HL-60 (cell line): Measurements from ENCODE around the gene RAET1L.

Experiments used
- DNase-seq, 2 experiments: peaks; one replicate each; pipeline ENCODE4 v3.0.0-alpha.2; 2010 to 2020; ENCODE audit warnings: low read depth in 1 of 2, low spot score in 1 of 2
- H3K27ac ChIP-seq: fragments of 250-450 bp; sonication (Bioruptor Pico); replicated peaks from 2 replicates; pipeline ENCODE4 v1.5.1; 2020; ENCODE audit warnings: mild to moderate bottlenecking, moderate library complexity
- H3K27me3 ChIP-seq: fragments of 250-450 bp; sonication (Bioruptor Pico); 2 replicates; pipeline ENCODE4 v1.5.1; 2021; ENCODE audit warnings: mild to moderate bottlenecking, moderate library complexity; ENCODE audit not compliant: insufficient read depth, poor library complexity, severe bottlenecking
- H3K4me3 ChIP-seq: replicated peaks from 2 replicates; pipeline ENCODE4 v1.5.1; 2011; ENCODE audit warnings: mild to moderate bottlenecking, control low read depth, low read length; ENCODE audit not compliant: insufficient read depth
- CTCF ChIP-seq: IDR thresholded peaks from one replicate; pipeline ENCODE4 v1.5.1; 2011; ENCODE audit warnings: low read length, control low read depth, inconsistent platforms; ENCODE audit not compliant: insufficient read depth
- GABPA ChIP-seq: IDR thresholded peaks from 2 replicates; pipeline ENCODE4 v1.6.1; 2012; ENCODE audit warnings: low read depth
- POLR2AphosphoS5 ChIP-seq: IDR thresholded peaks from 2 replicates; pipeline ENCODE4 v1.6.1; 2012; ENCODE audit warnings: low read depth
- SPI1 ChIP-seq: IDR thresholded peaks from 2 replicates; pipeline ENCODE4 v1.6.1; 2012; ENCODE audit warnings: low read depth, mild to moderate bottlenecking, borderline replicate concordance
- TF ChIP-seq, protein P1 (sequence below): IDR thresholded peaks from 2 replicates; pipeline ENCODE4 v1.6.1; 2012; ENCODE audit warnings: low read depth; ENCODE audit not compliant: insufficient replicate concordance

The RAET1L gene

DNA sequence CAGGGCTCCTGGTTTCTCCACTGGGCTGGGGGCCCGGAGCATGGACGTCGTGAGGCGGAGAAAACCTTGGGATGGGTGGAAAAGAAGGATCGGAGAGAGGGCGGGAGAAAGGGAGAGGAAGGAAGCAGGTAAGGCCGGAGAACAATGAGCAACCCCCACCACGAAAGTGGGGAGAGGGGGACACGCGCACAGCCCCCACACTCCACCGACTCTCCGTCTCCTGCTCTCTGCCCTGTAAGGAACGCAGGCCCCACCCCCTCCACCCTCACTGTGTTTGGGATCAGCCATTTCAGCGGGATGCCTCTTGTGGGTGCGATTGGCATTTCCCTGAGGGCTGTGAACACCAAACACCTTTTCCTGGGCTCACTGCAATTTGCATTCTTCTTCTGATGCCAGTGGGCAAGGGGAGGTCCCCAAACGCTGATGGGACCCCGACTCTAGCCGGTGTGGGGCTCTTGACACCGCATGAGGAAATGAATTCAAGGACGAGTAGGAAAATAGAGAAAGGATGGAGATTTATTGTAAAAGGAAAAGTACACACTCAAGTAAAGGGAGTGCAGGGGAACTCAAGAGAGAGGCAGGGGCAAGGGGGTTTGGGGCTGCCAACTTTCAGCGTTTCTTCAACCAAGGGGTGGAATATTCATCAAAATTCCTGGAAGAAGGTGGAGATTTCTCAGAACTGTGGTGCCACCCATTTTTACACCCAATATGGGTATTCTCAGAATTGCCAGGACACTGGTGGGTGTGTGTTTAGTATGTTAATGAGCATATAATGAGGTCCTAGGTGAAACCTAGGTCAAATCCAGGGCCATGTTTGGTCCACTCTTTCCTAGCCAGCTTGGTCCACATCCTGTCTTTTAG is 13.1 kb upstream of the RAET1L start:
- no peak for TF ChIP-seq POLR2AphosphoS5
- no peak for TF ChIP-seq SPI1
- no peak for TF ChIP-seq GABPA
- no peak for TF ChIP-seq CTCF
- TF ChIP-seq, protein P1, sequence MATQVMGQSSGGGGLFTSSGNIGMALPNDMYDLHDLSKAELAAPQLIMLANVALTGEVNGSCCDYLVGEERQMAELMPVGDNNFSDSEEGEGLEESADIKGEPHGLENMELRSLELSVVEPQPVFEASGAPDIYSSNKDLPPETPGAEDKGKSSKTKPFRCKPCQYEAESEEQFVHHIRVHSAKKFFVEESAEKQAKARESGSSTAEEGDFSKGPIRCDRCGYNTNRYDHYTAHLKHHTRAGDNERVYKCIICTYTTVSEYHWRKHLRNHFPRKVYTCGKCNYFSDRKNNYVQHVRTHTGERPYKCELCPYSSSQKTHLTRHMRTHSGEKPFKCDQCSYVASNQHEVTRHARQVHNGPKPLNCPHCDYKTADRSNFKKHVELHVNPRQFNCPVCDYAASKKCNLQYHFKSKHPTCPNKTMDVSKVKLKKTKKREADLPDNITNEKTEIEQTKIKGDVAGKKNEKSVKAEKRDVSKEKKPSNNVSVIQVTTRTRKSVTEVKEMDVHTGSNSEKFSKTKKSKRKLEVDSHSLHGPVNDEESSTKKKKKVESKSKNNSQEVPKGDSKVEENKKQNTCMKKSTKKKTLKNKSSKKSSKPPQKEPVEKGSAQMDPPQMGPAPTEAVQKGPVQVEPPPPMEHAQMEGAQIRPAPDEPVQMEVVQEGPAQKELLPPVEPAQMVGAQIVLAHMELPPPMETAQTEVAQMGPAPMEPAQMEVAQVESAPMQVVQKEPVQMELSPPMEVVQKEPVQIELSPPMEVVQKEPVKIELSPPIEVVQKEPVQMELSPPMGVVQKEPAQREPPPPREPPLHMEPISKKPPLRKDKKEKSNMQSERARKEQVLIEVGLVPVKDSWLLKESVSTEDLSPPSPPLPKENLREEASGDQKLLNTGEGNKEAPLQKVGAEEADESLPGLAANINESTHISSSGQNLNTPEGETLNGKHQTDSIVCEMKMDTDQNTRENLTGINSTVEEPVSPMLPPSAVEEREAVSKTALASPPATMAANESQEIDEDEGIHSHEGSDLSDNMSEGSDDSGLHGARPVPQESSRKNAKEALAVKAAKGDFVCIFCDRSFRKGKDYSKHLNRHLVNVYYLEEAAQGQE: no peak
- H3K27ac ChIP-seq: no peak overlapping the region
- peaks cover 21% of the 10 kb centered on the region for H3K27me3 ChIP-seq
- no peak overlapping the region for H3K4me3 ChIP-seq
- no peak for DNase-seq

- no peak for DNase-seq
- TF ChIP-seq SPI1 (no peak), POLR2AphosphoS5 (no peak), GABPA (no peak), CTCF (no peak)
- TF ChIP-seq, protein P1: no peak
- Histone ChIP-seq H3K27me3 (peaks cover 21% of the 10 kb centered on the region), H3K27ac (no peak overlapping the region), H3K4me3 (no peak overlapping the region)
These were observed 12.3 kb upstream of the RAET1L start for GRCh38 chr6:150037526-150038201.

DNA sequence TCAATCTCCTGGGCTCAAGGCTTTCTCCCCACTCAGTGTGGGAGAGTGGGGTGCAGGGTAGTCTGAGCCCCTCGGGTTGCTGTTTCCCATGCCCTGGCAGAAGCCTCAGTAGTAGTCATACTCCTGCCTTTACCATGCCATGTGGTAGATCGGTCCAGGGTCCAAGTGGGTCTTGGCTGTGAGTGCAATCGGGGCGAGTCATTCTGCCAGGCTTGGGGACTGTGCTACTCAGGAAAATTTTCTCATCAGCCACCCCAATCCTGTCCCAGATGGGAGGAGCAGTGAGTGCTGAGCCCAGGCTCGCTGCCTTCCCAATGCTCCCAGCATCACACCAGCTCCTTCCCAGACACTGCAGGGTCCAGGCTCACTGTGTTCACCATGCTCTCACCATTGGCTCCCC is 10.7 kb upstream of the RAET1L start:
- DNase-seq: no peak
- no peak for TF ChIP-seq POLR2AphosphoS5
- no peak for TF ChIP-seq GABPA
- TF ChIP-seq CTCF: no peak
- no peak for TF ChIP-seq SPI1
- TF ChIP-seq, protein P1: no peak
- Histone ChIP-seq H3K4me3 (no peak overlapping the region), H3K27me3 (peaks cover 21% of the 10 kb centered on the region), H3K27ac (no peak overlapping the region)
